Measurements from ENCODE around the gene LRRIQ1. TPM values are rescaled to one million over a fixed set of nuclear protein-coding genes. Genes with fewer than 3 reads are reported as not detected.
A peak's percentile ranks its signal among the peaks of the same experiment; 100 is the strongest.

The LRRIQ1 gene
- total RNA-seq, 1 experiment from 2014 or later, result 0.39 TPM

- H3T11ph ChIP-seq (ENCODE audit: low read length), result no peak overlapping the region
- H3K23ac ChIP-seq (ENCODE audit: insufficient read length, low read depth, low read length), result no peak overlapping the region
- Mint-ChIP-seq H3K27ac (peak overlapping the region in 1 of 3 experiments; percentile 61; a peak in 2 of 7 replicates), H3K4me3 (peak overlapping the region; percentile 87 to 99), H3K36me3 (ENCODE audit: insufficient read depth in 1 of 3, low read depth in 3 of 3) (no peaks in the 10 kb centered on the region; a peak in 1 of 7 replicates), H3K4me1 (peaks cover 19 to 37% of the 10 kb centered on the region in 2 experiments), H3K27me3 (ENCODE audit: low read depth) (peaks cover 62% of the 10 kb centered on the region), H3K9me3 (peaks cover 0 to 3% of the 10 kb centered on the region in 2 experiments; a peak in 1 of 5 replicates)
- no peak overlapping the region for H2BK120ac ChIP-seq (ENCODE audit: low read depth, low read length, poor library complexity, severe bottlenecking)
- no peak overlapping the region for H4K8ac ChIP-seq (replicated peaks; ENCODE audit: insufficient read length, low read depth, low read length)
- no peak overlapping the region for H3K56ac ChIP-seq (ENCODE audit: insufficient read length, low read depth, low read length)
- no peak overlapping the region for H3K14ac ChIP-seq (ENCODE audit: insufficient read depth, low read length)
- H3K9ac ChIP-seq (ENCODE audit: extremely low read depth, insufficient read length, low read length), result no peak overlapping the region
- H2AK5ac ChIP-seq (ENCODE audit: insufficient read length, low read length), result no peak overlapping the region
- no peak overlapping the region for H4K5ac ChIP-seq (ENCODE audit: insufficient read length, low read depth, low read length)
- no peak for TF ChIP-seq CTCF (conservative IDR thresholded peaks at IDR 0.05)
- DNase-seq, result peak; percentile 65
- no CpG with 5 or more reads among the region's 44 CpGs for WGBS (ENCODE audit: extremely low coverage, insufficient read length, low lambda C conversion rate)
- H2BK12ac ChIP-seq (ENCODE audit: insufficient read length, low read depth, low read length), result no peak overlapping the region
- no peak overlapping the region for H3K27ac ChIP-seq (ENCODE audit: insufficient read length, low read depth, low read length)
- peak overlapping the region; percentile 87 for H3K4me2 ChIP-seq (ENCODE audit: insufficient read depth, insufficient read length, low read length)
- H3K23me2 ChIP-seq (ENCODE audit: insufficient read length, low read depth, low read length, poor library complexity, severe bottlenecking), result peaks cover 21% of the 10 kb centered on the region
- H3K27me3 ChIP-seq (ENCODE audit: insufficient read depth, low read length), result peaks cover 40% of the 10 kb centered on the region
- no peaks in the 10 kb centered on the region for H3K9me3 ChIP-seq (ENCODE audit: control insufficient read depth, low read depth, low read length)
- no peak overlapping the region for H2BK15ac ChIP-seq (ENCODE audit: low read depth, low read length)
- no peaks in the 10 kb centered on the region for H3K79me1 ChIP-seq (ENCODE audit: insufficient read depth, low read depth, low read length, poor library complexity, severe bottlenecking)
- H3K4ac ChIP-seq (ENCODE audit: low read depth, low read length), result no peak overlapping the region
- no peak overlapping the region for H2BK20ac ChIP-seq (ENCODE audit: low read depth, low read length, poor library complexity, severe bottlenecking)
- no peaks in the 10 kb centered on the region for H3K4me1 ChIP-seq (ENCODE audit: insufficient read depth, low read length)
- H2BK5ac ChIP-seq (ENCODE audit: insufficient read length, low read length), result no peak overlapping the region
- H4K91ac ChIP-seq (ENCODE audit: insufficient read length, low read depth, low read length), result no peak overlapping the region
- no peak overlapping the region for H3K18ac ChIP-seq (ENCODE audit: insufficient read length, low read depth, low read length)
- H2AFZ ChIP-seq (ENCODE audit: low read length), result no peak overlapping the region
- no peaks in the 10 kb centered on the region for H4K20me1 ChIP-seq (ENCODE audit: control insufficient read depth, insufficient read depth, insufficient read length)
- H3K79me2 ChIP-seq (ENCODE audit: insufficient read depth, low read length), result no peaks in the 10 kb centered on the region
These were observed 243.5 kb downstream of the LRRIQ1 start for GRCh38 chr12:85279449-85280164.
